HUES64 (cell line): ENCODE results near the gene TECPR1.

Experiments
- H3K27ac ChIP-seq: 2 replicates; pipeline ENCODE4 v1.7.0; 2013; ENCODE audit warnings: low read depth, low read length, inconsistent platforms
- H3K27me3 ChIP-seq: 2 replicates; pipeline ENCODE4 v1.6.1; 2013; ENCODE audit warnings: mild to moderate bottlenecking, low read length; ENCODE audit not compliant: insufficient read depth
- H3K36me3 ChIP-seq: 2 replicates; pipeline ENCODE4 v1.6.1; 2013; ENCODE audit warnings: mild to moderate bottlenecking, low read length; ENCODE audit not compliant: insufficient read depth
- H3K4me1 ChIP-seq: 2 replicates; pipeline ENCODE4 v1.6.1; 2013; ENCODE audit warnings: mild to moderate bottlenecking, low read length, moderate library complexity; ENCODE audit not compliant: insufficient read depth
- H3K4me3 ChIP-seq: 2 replicates; pipeline ENCODE4 v1.5.1; 2013; ENCODE audit warnings: mild to moderate bottlenecking, low read length, moderate library complexity
- H3K9ac ChIP-seq: 2 replicates; pipeline ENCODE4 v1.6.1; 2013; ENCODE audit warnings: mild to moderate bottlenecking, low read depth, low read length
- H3K9me3 ChIP-seq: 2 replicates; pipeline ENCODE4 v1.6.1; 2013; ENCODE audit warnings: low read depth, low read length; ENCODE audit not compliant: insufficient read depth
- WGBS: fragments of 150-250, 120-280 bp; methylation state at CpG from one replicate; pipeline ENCODE4 v1.1.7; 2013; ENCODE audit warnings: missing lambda C conversion rate; 5-methylcytosine and 5-hydroxymethylcytosine counted together

Gene TECPR1

DNA sequence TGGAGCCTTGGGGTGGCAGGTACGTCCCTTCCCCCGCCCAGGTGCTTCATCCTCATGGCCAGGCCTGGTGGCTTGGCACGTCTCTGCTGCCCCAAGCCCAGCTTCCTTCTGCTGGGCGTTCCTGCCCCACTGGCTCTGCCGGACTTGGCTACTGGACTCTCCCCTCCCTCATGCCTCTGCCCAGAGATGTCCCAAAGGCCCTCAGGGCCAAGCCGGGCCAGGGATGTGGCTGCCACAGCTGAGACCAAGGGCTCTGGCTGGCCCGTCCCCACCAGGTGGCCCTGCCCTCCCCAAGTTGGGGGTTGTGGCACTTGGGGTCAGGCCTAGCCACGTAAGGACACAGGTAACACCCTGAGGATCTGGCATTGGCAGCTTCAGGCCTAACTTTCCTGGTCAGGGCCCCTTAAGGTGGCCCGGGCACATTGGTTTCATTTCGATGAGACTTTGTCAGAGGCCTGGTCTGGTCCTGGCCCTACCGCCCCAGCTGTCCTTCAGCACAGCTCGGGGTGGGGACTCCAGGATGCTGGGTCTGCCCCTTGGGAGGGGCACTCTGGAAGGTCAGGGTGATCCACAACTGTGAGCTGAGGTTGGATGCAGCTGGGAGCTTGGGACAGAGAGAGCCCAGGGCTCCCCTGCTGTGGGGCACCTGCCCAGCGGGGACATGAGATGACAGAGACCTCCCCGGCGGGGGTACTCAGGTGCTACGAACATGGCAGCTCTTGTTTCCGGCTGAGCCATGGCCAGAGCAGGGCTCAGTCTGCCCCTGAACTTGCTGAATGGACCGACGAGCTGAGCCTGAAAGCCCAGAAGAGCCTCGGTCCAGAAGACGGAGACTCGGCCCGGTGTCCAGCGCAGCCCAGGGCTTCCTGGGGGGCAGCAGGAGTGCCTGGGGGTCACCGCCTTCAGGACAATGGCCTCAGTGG lies 37.9 kb downstream of the TECPR1 start:
- Histone ChIP-seq H3K36me3 (no peaks in the 10 kb centered on the region), H3K4me3 (no peak overlapping the region), H3K4me1 (no peaks in the 10 kb centered on the region), H3K9me3 (no peaks in the 10 kb centered on the region), H3K27ac (no peak overlapping the region), H3K9ac (no peak overlapping the region; the same call in 1 of the 2 replicates), H3K27me3 (no peaks in the 10 kb centered on the region)
- 93% methylated on average over 25 of the region's 25 CpGs for WGBS

DNA sequence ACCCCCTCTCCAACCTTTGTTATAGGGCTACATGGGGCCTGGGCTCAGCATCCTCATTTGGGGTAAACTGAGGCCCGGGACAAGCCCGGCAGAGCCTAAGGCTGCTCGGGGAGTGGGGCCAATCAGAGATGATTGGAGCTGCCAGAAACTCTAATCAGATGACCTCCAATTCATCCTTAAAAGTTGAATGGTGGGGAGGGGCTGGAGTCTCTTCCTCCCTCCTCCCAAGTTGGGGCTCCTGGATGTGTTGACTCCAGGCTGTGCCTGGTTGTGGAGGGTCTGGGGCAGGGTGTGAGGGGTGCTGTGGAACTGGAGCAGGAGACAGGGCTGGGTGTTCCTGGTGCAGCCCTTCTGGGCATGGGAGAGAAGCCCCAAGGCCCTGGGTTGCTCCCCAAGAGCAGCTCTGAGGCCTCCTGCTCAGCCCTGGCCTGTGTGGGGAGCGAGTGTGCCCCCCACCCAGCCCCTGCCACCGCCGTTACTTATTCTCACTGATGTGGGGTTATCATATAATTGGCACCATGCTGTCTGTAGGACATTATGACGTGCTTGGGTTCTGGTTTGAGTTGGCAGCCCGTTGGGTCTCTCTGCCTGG lies 38.6 kb downstream of the TECPR1 start:
- no peaks in the 10 kb centered on the region for H3K4me1 ChIP-seq
- no peaks in the 10 kb centered on the region for H3K36me3 ChIP-seq
- no peak overlapping the region for H3K4me3 ChIP-seq
- no peak overlapping the region for H3K9ac ChIP-seq
- H3K9me3 ChIP-seq: no peaks in the 10 kb centered on the region
- no peak overlapping the region for H3K27ac ChIP-seq
- WGBS: 93% methylated on average over 8 of the region's 8 CpGs
- no peaks in the 10 kb centered on the region for H3K27me3 ChIP-seq

DNA sequence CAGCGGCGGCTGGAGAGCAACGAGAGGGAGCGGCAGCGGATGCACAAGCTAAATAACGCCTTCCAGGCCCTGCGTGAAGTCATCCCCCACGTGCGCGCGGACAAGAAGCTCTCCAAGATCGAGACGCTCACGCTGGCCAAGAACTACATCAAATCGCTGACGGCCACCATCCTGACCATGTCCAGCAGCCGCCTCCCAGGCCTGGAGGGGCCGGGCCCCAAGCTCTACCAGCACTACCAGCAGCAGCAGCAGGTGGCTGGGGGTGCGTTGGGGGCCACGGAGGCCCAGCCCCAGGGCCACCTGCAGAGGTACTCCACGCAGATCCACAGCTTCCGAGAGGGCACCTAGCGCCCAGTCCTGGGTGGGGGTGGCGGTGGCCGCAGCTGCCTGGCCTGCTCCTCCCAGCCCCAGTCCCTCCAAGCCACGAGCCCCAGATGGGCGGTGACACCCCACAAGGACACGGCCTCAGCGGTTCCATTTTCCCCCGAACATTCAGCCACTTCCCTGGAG lies 39.4 kb downstream of the TECPR1 start:
- no peaks in the 10 kb centered on the region for H3K27me3 ChIP-seq
- no peak overlapping the region for H3K9ac ChIP-seq
- no peak overlapping the region for H3K27ac ChIP-seq
- WGBS: 93% methylated on average over 30 of the region's 30 CpGs
- H3K4me3 ChIP-seq: no peak overlapping the region
- H3K4me1 ChIP-seq: no peaks in the 10 kb centered on the region
- no peaks in the 10 kb centered on the region for H3K9me3 ChIP-seq
- H3K36me3 ChIP-seq: peaks cover under 1% of the 10 kb centered on the region

DNA sequence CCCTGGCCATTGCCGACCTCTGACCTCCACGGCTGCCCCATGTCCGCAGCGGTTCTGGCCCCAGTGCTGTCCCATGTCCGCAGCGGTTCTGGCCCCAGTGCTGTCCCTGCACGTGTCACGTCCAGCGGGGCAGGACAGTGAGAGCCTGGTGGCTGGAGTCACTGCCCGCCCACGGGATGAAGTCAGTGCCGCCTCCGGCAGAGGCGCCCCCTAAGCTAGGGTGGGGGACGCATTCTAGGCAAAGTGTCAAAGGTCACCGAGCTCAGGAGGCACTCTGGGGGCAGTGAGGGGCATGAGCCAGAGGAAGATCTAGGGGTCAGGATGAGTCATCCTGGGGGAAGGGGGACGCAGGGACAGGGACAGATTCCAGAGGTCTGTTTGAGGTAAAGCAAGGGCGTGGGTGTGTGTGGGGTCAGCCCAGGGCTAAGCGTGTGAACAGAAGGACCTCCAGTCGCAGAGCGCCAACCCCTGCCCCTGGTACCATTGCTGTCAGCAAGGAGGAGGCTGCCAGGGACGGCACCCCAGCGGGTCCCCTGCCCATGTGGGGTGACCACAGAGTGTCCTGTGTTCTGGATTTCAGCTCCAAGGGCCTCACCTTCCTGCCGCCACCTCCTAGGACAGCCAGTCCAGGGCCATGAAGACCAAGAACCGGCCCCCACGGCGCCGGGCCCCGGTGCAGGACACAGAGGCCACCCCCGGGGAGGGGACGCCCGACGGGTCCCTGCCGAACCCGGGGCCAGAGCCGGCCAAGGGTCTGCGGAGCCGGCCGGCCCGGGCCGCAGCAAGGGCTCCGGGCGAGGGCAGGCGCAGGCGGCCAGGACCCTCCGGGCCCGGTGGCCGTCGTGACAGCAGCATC lies 40.1 kb downstream of the TECPR1 start:
- H3K27ac ChIP-seq: no peak overlapping the region
- H3K27me3 ChIP-seq: no peaks in the 10 kb centered on the region
- no peak overlapping the region for H3K9ac ChIP-seq
- H3K9me3 ChIP-seq: no peaks in the 10 kb centered on the region
- H3K4me1 ChIP-seq: no peaks in the 10 kb centered on the region
- peak overlapping the region; percentile 29 for H3K4me3 ChIP-seq
- WGBS: 81% methylated on average over 49 of the region's 49 CpGs
- H3K36me3 ChIP-seq: peaks cover 7% of the 10 kb centered on the region

DNA sequence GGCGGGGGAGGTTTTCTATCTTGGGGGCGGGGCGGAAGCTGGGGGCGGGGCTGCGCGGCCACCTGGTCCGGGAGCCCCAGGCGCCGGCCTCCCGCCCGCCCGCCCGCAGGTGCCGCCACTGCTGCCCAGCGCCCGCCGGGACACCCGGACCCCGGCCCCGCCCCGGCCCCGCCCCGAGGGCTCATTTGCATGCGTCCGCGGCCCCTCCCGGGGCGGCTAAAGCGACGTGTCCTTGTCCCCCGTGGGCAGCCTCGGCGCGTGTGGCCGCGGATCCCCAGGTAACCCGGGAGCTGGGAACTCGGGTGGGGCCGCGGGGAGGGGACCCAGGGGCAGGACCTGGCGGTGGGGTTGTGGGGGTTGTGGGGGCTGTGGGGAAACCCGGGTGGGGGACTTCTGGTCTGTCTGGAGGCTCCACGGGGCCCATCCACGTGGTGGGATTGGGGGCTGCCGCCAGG lies 40.8 kb downstream of the TECPR1 start, which contains the start of gene BHLHA15:
Gene BHLHA15, plus strand, starts transcription at position 219 of the 455 bp plus-strand sequence. CDS start 871 bp downstream, outside the sequence.
- WGBS: 4% methylated on average over 42 of the region's 45 CpGs
- Histone ChIP-seq H3K27me3 (no peaks in the 10 kb centered on the region), H3K4me3 (peak within 1 kb of the TSS; percentile 44), H3K36me3 (peaks cover 13% of the 10 kb centered on the region), H3K9me3 (no peaks in the 10 kb centered on the region), H3K4me1 (no peaks in the 10 kb centered on the region), H3K9ac (no peak within 1 kb of the TSS), H3K27ac (no peak within 1 kb of the TSS)

DNA sequence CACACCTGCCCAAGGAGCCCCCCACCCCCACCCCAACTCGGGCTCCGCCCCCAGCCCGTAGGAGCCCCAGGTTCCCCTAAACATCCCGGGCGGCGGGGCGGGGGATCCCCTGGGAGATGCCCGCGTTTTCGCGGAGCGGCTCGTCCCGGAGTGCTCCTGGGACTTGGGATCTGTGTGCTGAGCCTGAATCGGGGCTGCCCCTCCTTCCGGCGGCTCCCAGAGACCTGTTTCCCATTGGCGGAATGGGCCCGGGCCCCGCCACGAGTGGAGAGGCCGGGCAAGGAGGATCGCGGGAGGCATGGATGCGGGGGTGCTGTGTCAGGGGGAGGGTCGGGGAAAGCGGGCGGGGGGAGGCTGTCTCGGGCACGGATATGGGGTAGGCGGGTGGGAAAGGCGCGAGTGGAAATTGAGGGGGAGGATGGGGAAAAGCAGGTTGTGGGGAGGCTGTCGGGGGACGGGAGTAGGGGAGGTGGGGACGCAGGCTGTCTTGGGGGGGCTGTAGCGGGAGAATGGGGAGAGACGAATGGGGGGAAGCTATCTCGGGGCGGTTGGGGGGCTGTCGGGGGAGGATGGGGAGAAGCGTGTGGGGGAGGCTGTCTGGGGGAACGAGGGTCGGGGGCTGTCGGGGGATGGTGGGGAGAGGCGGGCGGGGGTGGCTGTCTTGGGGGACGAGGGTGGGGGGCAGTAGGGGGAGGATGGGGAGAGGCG lies 41.4 kb downstream of the TECPR1 start:
- Histone ChIP-seq H3K27me3 (no peaks in the 10 kb centered on the region), H3K4me1 (no peaks in the 10 kb centered on the region), H3K4me3 (peak overlapping the region; percentile 44), H3K9ac (no peak overlapping the region), H3K36me3 (peaks cover 18% of the 10 kb centered on the region), H3K27ac (no peak overlapping the region), H3K9me3 (no peaks in the 10 kb centered on the region)
- WGBS: 5% methylated on average over 34 of the region's 49 CpGs

DNA sequence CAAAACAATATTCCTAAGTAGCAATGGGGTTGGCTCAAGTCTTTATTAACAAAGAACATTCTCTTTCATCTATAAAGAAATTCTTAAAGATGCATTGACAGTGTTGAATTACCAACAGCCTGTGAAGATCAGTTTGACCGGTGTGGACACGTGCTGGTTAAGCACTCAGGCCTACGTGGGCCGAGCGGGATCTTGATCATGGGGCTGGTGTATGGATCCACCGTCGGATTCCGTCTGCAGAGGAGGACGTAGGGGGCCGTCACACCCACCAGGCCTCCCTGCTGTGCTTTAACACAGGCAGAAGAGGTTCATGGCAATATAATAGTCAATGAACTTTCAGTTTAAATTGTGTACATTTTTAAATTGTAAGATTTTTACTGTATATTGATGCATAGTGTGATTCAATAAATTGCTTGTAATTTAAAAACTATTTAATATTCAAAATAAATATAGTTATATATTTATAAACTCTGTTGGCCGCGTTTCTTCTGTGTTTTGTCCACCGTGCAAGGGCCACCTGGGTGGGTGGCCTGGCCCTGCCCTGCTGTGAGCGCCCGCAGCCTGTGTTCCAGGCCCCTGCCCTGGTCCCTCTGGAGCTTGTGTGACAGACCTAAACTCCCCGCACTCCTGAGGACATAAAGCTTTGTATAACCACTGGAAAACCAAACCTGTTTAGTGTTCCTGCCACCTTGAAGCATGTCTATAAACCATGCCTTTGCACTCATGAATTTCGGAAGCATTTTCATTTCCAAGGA lies 42.7 kb downstream of the TECPR1 start:
- Histone ChIP-seq H3K27ac (no peak overlapping the region), H3K9me3 (no peaks in the 10 kb centered on the region), H3K4me3 (no peak overlapping the region), H3K9ac (no peak overlapping the region), H3K36me3 (peaks cover 21% of the 10 kb centered on the region), H3K27me3 (no peaks in the 10 kb centered on the region), H3K4me1 (no peaks in the 10 kb centered on the region)
- WGBS: 95% methylated on average over 17 of the region's 17 CpGs

DNA sequence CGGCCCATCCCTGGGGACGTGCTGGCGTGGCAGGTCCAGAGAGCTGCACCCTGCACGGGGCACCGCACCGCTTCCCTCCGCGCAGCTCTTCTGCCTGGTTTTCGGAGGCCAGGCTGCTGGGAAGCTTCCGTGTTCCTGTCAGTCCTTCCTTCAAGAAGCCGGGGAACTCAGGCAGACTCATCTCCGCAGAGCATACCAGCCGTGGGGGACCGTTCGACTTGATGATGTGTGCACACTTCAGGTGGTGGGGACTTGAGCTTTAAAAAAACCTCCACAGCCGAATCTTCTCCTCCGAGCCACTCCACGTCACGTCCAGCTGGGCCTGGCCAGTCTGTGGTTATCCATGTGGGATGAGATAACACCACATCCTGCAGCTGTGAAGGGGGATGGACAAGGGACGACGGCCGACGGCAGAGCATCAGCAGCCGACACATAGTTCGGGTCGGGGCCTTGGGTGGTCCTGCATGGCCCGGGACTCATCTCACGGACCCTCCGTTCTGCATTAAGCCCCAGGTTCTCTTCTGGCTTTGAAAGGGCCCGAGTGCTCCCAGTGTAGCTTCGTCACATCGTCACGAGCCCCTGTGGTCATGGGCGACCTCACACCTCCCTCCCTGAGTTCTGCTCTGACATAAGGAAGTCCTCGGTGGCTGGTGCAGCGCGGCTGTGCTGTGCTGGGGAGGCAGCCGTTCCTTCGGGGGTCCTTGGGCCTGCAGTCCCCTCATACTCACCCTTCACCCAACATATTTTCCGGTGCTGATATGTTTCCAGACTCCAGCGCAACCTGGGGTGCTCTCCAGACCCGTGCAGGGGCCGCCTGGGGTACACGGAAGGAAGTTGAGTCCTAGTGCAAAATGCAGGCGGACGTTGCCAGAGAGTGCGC lies 45.3 kb downstream of the TECPR1 start:
- Histone ChIP-seq H3K4me1 (no peaks in the 10 kb centered on the region), H3K9me3 (no peaks in the 10 kb centered on the region), H3K36me3 (peaks cover 25% of the 10 kb centered on the region), H3K27ac (no peak overlapping the region), H3K4me3 (no peak overlapping the region), H3K27me3 (no peaks in the 10 kb centered on the region), H3K9ac (no peak overlapping the region)
- WGBS: 96% methylated on average over 47 of the region's 47 CpGs

DNA sequence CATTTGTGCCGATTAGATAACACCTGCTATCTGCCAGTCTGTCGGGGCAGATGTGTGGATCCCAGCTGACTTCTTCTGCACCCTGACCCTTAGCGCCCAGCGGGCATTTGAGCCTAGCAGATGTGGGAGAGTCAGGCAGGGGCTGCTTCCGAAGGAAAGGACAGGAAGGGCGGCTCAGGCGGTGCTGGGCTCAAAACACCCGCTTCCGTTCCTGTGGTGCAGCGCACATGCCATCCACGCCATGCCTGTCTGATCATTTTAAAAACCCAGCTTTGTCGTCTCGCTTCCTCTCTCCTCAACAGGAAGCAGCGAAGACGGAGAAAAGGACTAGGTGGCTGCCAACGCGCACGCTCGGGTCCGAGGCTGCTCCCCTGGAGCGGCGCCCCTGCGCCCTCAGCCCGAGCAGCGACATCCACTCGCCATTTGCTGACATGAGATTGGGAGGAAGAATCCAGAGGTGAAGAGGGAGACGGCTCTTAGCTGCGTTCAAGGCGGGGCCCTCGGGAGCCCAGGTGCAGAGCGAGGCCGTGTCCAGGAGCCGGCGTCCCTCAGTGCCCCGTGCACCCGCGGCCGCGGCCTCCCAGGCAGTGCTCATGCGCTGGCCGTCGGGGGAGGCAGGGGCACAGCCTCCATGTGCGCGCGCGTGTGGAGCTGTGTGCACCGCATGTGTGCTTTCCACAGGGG lies 46.7 kb downstream of the TECPR1 start:
- no peaks in the 10 kb centered on the region for H3K4me1 ChIP-seq
- no peak overlapping the region for H3K9ac ChIP-seq
- peaks cover 25% of the 10 kb centered on the region for H3K36me3 ChIP-seq
- 95% methylated on average over 47 of the region's 47 CpGs for WGBS
- no peak overlapping the region for H3K27ac ChIP-seq
- H3K4me3 ChIP-seq: no peak overlapping the region
- H3K9me3 ChIP-seq: no peaks in the 10 kb centered on the region
- H3K27me3 ChIP-seq: no peaks in the 10 kb centered on the region
